Epithelial cell of esophagus (primary cell): ENCODE measurements around the gene MTG1.
A peak's percentile ranks its signal among the peaks of the same experiment; 100 is the strongest.
"Not testable (repeated sequence)": the region's sequence is repeated elsewhere in the genome, so short reads cannot be mapped to it uniquely, and the experiment has no call there.

Experiments used
- DNase-seq: peaks from one replicate; pipeline ENCODE4 v3.0.0; 2010; ENCODE audit warnings: low read depth
- H3K4me3 ChIP-seq: 2 replicates; pipeline ENCODE4 v1.5.1; 2011; ENCODE audit warnings: mild to moderate bottlenecking, low read length, control low read depth
- CTCF ChIP-seq: IDR thresholded peaks from 2 replicates; pipeline ENCODE4 v1.5.1; 2011; ENCODE audit warnings: low read depth, mild to moderate bottlenecking, low read length, control low read depth, inconsistent platforms; ENCODE audit not compliant: insufficient read depth; ENCODE audit errors: missing control alignments

MTG1 gene

GRCh38 chr10:133365461-133366129 lies 28.4 kb upstream of the MTG1 start:
- H3K4me3 ChIP-seq = no peak overlapping the region
- no peak for TF ChIP-seq CTCF
- no peak for DNase-seq

DNA sequence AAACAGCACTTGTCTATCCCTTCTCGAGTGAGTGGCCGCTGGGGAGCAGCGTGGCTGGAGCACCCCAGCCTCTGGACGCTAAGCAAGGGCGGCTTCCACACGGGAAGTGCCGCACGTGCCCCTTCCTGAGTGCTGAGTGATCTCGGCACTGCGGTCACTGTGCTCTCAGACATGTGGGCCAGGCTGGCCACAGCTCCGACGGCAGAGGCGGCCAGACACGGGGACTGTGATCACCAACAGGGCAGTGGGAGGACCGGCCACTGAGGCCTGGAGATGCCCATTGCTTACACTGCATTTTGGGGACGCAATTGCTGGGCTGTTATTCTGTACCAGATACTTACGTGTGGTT lies 27.9 kb upstream of the MTG1 start:
- H3K4me3 ChIP-seq = no peak overlapping the region
- TF ChIP-seq CTCF = no peak
- no peak for DNase-seq

GRCh38 chr10:133366751-133367150 lies 27.2 kb upstream of the MTG1 start:
- H3K4me3 ChIP-seq = no peak overlapping the region
- no peak for DNase-seq
- no peak for TF ChIP-seq CTCF

GRCh38 chr10:133367461-133367860 lies 26.5 kb upstream of the MTG1 start:
- not testable (repeated sequence) for H3K4me3 ChIP-seq, DNase-seq

- no peak for DNase-seq
- TF ChIP-seq CTCF = no peak
- H3K4me3 ChIP-seq = no peak overlapping the region
These were observed 25.8 kb upstream of the MTG1 start for GRCh38 chr10:133368153-133368552.

GRCh38 chr10:133370030-133370786 lies 23.7 kb upstream of the MTG1 start:
- no peak for TF ChIP-seq CTCF
- H3K4me3 ChIP-seq = no peak overlapping the region
- DNase-seq = no peak

GRCh38 chr10:133372507-133372906 lies 21.4 kb upstream of the MTG1 start:
- TF ChIP-seq CTCF = no peak
- H3K4me3 ChIP-seq = peak overlapping the region; percentile 69
- no peak for DNase-seq
